ENCODE results near the gene CBFA2T3. TPM values are rescaled to one million over a fixed set of nuclear protein-coding genes. Genes with fewer than 3 reads are reported as not detected.

The CBFA2T3 gene
- total RNA-seq, 1 experiment from 2014 or later: 2.9 TPM

DNA sequence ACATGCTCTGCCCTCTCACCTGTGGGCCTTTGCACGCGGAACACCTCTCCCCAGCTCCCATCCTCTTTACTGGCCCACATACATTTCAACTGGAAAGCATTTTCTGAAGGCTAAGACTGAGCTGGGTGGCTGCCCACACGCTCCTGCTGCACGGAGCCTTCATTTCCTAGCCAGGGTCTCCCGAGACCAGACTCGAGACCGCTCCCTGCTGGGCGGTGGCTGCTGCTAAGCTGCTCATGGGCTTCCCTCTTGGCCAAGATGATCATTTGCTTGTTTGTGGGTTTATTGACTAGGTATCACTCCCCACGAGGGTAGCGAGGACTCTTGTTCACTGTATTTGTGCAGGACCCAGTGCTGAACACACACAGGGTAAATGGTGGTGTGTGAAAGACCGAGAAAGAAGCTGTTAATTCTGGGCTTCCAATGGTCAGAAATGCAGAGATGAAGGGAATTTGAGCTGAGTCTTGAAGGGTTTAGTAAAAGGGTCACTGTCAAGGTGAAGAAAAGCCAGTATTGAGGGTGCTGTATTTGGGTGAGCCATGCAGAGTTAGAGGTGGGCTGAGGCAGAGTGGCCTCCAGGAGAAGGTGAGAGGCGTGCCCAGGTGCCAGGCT lies 119.2 kb downstream of the CBFA2T3 start:
- Histone ChIP-seq H2AK5ac (ENCODE audit: insufficient read length, low read length) (no peak overlapping the region), H3K18ac (ENCODE audit: insufficient read length, low read depth, low read length) (no peak overlapping the region), H3K9me3 (ENCODE audit: control insufficient read depth, low read depth, low read length) (no peaks in the 10 kb centered on the region), H3K23me2 (ENCODE audit: insufficient read length, low read depth, low read length, poor library complexity, severe bottlenecking) (peaks cover 8% of the 10 kb centered on the region), H3K4ac (ENCODE audit: low read depth, low read length) (no peak overlapping the region), H3K27ac (ENCODE audit: insufficient read length, low read depth, low read length) (no peak overlapping the region), H3K79me1 (ENCODE audit: insufficient read depth, low read depth, low read length, poor library complexity, severe bottlenecking) (no peaks in the 10 kb centered on the region), H4K20me1 (ENCODE audit: control insufficient read depth, insufficient read depth, insufficient read length) (no peaks in the 10 kb centered on the region), H2BK5ac (ENCODE audit: insufficient read length, low read length) (no peak overlapping the region), H2AFZ (ENCODE audit: low read length) (no peak overlapping the region), H2BK15ac (ENCODE audit: low read depth, low read length) (no peak overlapping the region), H4K91ac (ENCODE audit: insufficient read length, low read depth, low read length) (no peak overlapping the region), H3K14ac (ENCODE audit: insufficient read depth, low read length) (no peak overlapping the region; the same call in 1 of the 2 replicates), H3T11ph (ENCODE audit: low read length) (no peak overlapping the region), H3K56ac (ENCODE audit: insufficient read length, low read depth, low read length) (no peak overlapping the region), H3K4me1 (ENCODE audit: insufficient read depth, low read length) (no peaks in the 10 kb centered on the region), H2BK12ac (ENCODE audit: insufficient read length, low read depth, low read length) (no peak overlapping the region), H4K5ac (ENCODE audit: insufficient read length, low read depth, low read length) (peak overlapping the region; percentile 14), H3K9ac (ENCODE audit: extremely low read depth, insufficient read length, low read length) (peak overlapping the region; percentile 83), H2BK120ac (ENCODE audit: low read depth, low read length, poor library complexity, severe bottlenecking) (no peak overlapping the region), H3K23ac (ENCODE audit: insufficient read length, low read depth, low read length) (no peak overlapping the region), H3K27me3 (ENCODE audit: insufficient read depth, low read length) (no peaks in the 10 kb centered on the region), H3K79me2 (ENCODE audit: insufficient read depth, low read length) (no peaks in the 10 kb centered on the region), H2BK20ac (ENCODE audit: low read depth, low read length, poor library complexity, severe bottlenecking) (no peak overlapping the region), H3K4me2 (ENCODE audit: insufficient read depth, insufficient read length, low read length) (peak overlapping the region; percentile 98), H4K8ac (replicated peaks; ENCODE audit: insufficient read length, low read depth, low read length) (no peak overlapping the region)
- Mint-ChIP-seq H3K9me3 (no peaks in the 10 kb centered on the region; a peak in 1 of 5 replicates), H3K36me3 (ENCODE audit: insufficient read depth in 1 of 3, low read depth in 3 of 3) (peaks cover 19 to 29% (median 22%) of the 10 kb centered on the region in 3 experiments), H3K27me3 (ENCODE audit: low read depth) (no peaks in the 10 kb centered on the region), H3K4me3 (peak overlapping the region; percentile 96 to 100), H3K4me1 (peaks cover 9 to 18% of the 10 kb centered on the region in 2 experiments), H3K27ac (peak overlapping the region; percentile 24 to 98 (median 89); a peak in 6 of 7 replicates)
- WGBS (ENCODE audit: extremely low coverage, insufficient read length, low lambda C conversion rate): no CpG with 5 or more reads among the region's 12 CpGs
- TF ChIP-seq, protein P1, sequence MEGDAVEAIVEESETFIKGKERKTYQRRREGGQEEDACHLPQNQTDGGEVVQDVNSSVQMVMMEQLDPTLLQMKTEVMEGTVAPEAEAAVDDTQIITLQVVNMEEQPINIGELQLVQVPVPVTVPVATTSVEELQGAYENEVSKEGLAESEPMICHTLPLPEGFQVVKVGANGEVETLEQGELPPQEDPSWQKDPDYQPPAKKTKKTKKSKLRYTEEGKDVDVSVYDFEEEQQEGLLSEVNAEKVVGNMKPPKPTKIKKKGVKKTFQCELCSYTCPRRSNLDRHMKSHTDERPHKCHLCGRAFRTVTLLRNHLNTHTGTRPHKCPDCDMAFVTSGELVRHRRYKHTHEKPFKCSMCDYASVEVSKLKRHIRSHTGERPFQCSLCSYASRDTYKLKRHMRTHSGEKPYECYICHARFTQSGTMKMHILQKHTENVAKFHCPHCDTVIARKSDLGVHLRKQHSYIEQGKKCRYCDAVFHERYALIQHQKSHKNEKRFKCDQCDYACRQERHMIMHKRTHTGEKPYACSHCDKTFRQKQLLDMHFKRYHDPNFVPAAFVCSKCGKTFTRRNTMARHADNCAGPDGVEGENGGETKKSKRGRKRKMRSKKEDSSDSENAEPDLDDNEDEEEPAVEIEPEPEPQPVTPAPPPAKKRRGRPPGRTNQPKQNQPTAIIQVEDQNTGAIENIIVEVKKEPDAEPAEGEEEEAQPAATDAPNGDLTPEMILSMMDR (conservative IDR thresholded peaks at IDR 0.05): peak; percentile 65; the same call in 2 of the 3 replicates
- peak; percentile 64 for DNase-seq

Measured in H9 (cell line).